Parathyroid adenoma (tissue), 2 donors: Measurements from ENCODE around the gene REEP5.
"Not testable (repeated sequence)": the region's sequence is repeated elsewhere in the genome, so short reads cannot be mapped to it uniquely, and the experiment has no call there.

ENCODE experiments used
- H2AFZ ChIP-seq: fragments of 300-600 bp; sonication (generic); one replicate; pipeline ENCODE4 v1.7.0; 2017; ENCODE audit warnings: antibody characterized with exemption, mild to moderate bottlenecking
- H3K27ac ChIP-seq: fragments of 300-600 bp; sonication (generic); one replicate; pipeline ENCODE4 v1.7.0; 2017
- H3K27me3 ChIP-seq: fragments of 300-600 bp; sonication (generic); one replicate; pipeline ENCODE4 v1.7.0; 2017; ENCODE audit warnings: low read length; ENCODE audit not compliant: control insufficient read depth, insufficient read depth
- H3K36me3 ChIP-seq: fragments of 300-600 bp; sonication (generic); one replicate; pipeline ENCODE4 v1.7.0; 2017; ENCODE audit warnings: low read length; ENCODE audit not compliant: control insufficient read depth, insufficient read depth
- H3K4me1 ChIP-seq: fragments of 300-600 bp; sonication (generic); one replicate; pipeline ENCODE4 v1.7.0; 2017; ENCODE audit warnings: control low read depth
- H3K4me2 ChIP-seq: fragments of 300-600 bp; sonication (generic); one replicate; pipeline ENCODE4 v1.7.0; 2017; ENCODE audit warnings: low read length
- H3K4me3 ChIP-seq: fragments of 300-600 bp; sonication (generic); one replicate; pipeline ENCODE4 v1.7.0; 2017; ENCODE audit warnings: low read depth, low read length
- H3K79me2 ChIP-seq: fragments of 300-600 bp; sonication (generic); one replicate; pipeline ENCODE4 v1.7.0; 2017; ENCODE audit warnings: control low read depth
- H3K9ac ChIP-seq: fragments of 300-600 bp; sonication (generic); one replicate; pipeline ENCODE4 v1.7.0; 2017; ENCODE audit warnings: mild to moderate bottlenecking
- H3K9me3 ChIP-seq: fragments of 300-600 bp; sonication (generic); one replicate; pipeline ENCODE4 v1.7.0; 2017; ENCODE audit warnings: low read length; ENCODE audit not compliant: control insufficient read depth
- TF ChIP-seq, protein P1 (sequence below): fragments of 300-600 bp; sonication (generic); IDR thresholded peaks from one replicate; pipeline ENCODE4 v1.7.0; 2017; ENCODE audit warnings: antibody characterized with exemption, mild to moderate bottlenecking
- donor health status: primary hyperparathyroidism.

The REEP5 gene

DNA sequence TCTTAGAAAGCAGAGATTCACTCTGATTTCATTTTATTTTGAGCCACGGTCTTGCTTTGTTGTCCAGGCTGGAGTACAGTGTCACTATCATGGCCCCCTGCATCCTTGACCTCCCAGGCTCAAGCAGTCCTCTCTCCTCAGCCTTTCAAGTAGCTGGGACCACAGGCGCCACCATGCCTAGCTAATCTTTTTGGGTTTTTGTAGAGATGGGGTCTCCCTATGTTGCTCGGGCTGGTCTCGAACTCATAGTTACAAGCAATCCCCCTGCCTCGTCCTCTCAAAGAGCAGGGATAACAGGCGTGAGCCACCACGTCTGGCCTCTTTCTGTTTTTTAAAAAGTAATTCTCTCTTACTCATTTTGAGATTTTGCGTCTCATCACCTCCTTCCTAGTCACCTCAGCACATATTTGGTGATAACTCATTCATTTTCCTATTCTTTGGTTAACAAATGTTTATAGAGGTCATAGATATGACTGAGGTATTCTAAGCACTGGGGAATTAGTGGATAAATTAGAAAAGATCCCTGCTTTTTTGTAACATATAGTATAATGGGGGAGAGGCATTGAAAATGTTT lies 43.8 kb upstream of the REEP5 start:
- Histone ChIP-seq H3K79me2 (no peaks in the 10 kb centered on the region), H2AFZ (no peak overlapping the region), H3K9me3 (no peaks in the 10 kb centered on the region), H3K4me2 (no peak overlapping the region), H3K36me3 (no peaks in the 10 kb centered on the region), H3K9ac (no peak overlapping the region), H3K27ac (no peak overlapping the region), H3K4me1 (peaks cover 18% of the 10 kb centered on the region), H3K4me3 (no peak overlapping the region), H3K27me3 (no peaks in the 10 kb centered on the region)
- TF ChIP-seq, protein P1, sequence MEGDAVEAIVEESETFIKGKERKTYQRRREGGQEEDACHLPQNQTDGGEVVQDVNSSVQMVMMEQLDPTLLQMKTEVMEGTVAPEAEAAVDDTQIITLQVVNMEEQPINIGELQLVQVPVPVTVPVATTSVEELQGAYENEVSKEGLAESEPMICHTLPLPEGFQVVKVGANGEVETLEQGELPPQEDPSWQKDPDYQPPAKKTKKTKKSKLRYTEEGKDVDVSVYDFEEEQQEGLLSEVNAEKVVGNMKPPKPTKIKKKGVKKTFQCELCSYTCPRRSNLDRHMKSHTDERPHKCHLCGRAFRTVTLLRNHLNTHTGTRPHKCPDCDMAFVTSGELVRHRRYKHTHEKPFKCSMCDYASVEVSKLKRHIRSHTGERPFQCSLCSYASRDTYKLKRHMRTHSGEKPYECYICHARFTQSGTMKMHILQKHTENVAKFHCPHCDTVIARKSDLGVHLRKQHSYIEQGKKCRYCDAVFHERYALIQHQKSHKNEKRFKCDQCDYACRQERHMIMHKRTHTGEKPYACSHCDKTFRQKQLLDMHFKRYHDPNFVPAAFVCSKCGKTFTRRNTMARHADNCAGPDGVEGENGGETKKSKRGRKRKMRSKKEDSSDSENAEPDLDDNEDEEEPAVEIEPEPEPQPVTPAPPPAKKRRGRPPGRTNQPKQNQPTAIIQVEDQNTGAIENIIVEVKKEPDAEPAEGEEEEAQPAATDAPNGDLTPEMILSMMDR: no peak

DNA sequence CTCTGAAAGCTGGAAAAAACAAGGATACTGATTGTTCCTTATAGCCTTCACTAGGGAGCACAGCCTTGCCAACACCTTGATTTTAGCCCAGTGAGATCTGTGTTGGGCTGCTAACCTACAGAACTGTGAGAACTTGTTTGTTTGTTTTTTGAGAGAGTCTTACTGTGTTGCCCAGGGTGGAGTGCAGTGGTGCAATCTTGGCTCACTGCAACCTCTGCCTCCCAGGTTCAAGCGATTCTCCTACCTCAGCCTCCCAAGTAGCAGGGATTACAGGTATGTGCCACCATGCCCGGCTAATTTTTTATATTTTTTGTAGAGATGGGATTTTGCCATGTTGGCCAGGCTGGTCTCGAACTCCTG lies 41.3 kb upstream of the REEP5 start:
- H3K4me1 ChIP-seq, H3K4me3 ChIP-seq, H3K27me3 ChIP-seq: not testable (repeated sequence)

GRCh38 chr5:112960863-112961504 lies 39.0 kb upstream of the REEP5 start:
- TF ChIP-seq, protein P1: no peak
- Histone ChIP-seq H3K9me3 (no peaks in the 10 kb centered on the region), H3K27ac (no peak overlapping the region), H3K4me3 (no peak overlapping the region), H3K4me1 (peaks cover 5% of the 10 kb centered on the region), H3K36me3 (no peaks in the 10 kb centered on the region), H3K27me3 (no peaks in the 10 kb centered on the region), H3K9ac (no peak overlapping the region), H3K4me2 (no peak overlapping the region), H2AFZ (peak overlapping the region; percentile 73), H3K79me2 (no peaks in the 10 kb centered on the region)

More for the DNA sequence above, 41.3 kb upstream of the REEP5 start:
- not testable (repeated sequence) for H3K27ac ChIP-seq, H2AFZ ChIP-seq, H3K36me3 ChIP-seq, H3K4me2 ChIP-seq, H3K9ac ChIP-seq, H3K9me3 ChIP-seq, H3K79me2 ChIP-seq

GRCh38 chr5:112960315-112960714 lies 38.3 kb upstream of the REEP5 start:
- TF ChIP-seq, protein P1: no peak

DNA sequence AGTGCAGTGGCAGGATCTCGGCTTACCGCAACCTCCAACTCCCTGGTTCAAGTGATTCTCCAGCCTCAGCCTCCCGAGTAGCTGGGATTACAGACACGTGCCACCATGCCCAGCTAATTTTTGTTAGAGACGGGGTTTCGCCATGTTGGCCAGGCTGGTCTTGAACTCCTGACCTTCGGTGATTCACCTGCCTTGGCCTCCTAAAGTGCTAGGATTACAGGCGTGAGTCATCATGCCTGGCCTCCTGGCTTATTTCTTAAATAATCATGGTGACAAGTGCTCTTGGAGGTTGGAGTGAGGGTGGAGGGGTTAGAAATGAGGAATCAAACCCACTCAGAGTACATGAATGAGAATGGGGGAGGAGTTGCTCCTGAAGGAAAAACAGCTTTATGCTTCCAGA lies 37.8 kb upstream of the REEP5 start:
- H3K9me3 ChIP-seq, H3K79me2 ChIP-seq, H3K4me1 ChIP-seq, H2AFZ ChIP-seq, H3K4me3 ChIP-seq, H3K27me3 ChIP-seq, H3K4me2 ChIP-seq, H3K9ac ChIP-seq, H3K27ac ChIP-seq, H3K36me3 ChIP-seq: not testable (repeated sequence)

More at GRCh38 chr5:112960315-112960714, 38.3 kb upstream of the REEP5 start:
- no peaks in the 10 kb centered on the region for H3K9me3 ChIP-seq
- peak overlapping the region; percentile 73 for H2AFZ ChIP-seq
- H3K4me2 ChIP-seq: no peak overlapping the region
- no peaks in the 10 kb centered on the region for H3K36me3 ChIP-seq
- no peaks in the 10 kb centered on the region for H3K79me2 ChIP-seq
- H3K9ac ChIP-seq: no peak overlapping the region
- no peak overlapping the region for H3K27ac ChIP-seq
- H3K4me3 ChIP-seq: no peak overlapping the region
- H3K4me1 ChIP-seq: peaks cover 5% of the 10 kb centered on the region
- H3K27me3 ChIP-seq: no peaks in the 10 kb centered on the region
